H1 (cell line): ENCODE results near the gene BRCA2. TPM values are rescaled to one million over a fixed set of nuclear protein-coding genes. Genes with fewer than 3 reads are reported as not detected.

Experiments used
- CTCF ChIA-PET: fragments of 300-600 bp; sonication (Branson Sonifier 250); formaldehyde crosslinking; loops from one replicate; lab custom pipeline; 2021; ENCODE audit not compliant: partially characterized antibody; lab: Charles Lee
- POLR2A ChIA-PET: fragments of 300-600 bp; sonication (Branson Sonifier 250); formaldehyde crosslinking; loops from one replicate; lab custom pipeline; 2021; ENCODE audit warnings: inconsistent platforms; ENCODE audit not compliant: partially characterized antibody; lab: Charles Lee
- DNase-seq, 2 experiments: peaks; one replicate each; pipeline versions ENCODE4 v3.0.0 to v3.0.0-alpha.2; 2010 to 2022; ENCODE audit warnings: low spot score in 2 of 2, low read depth in 1 of 2, mixed read lengths in 1 of 2
- FAIRE-seq: peaks from 2 replicates; lab custom pipeline; 2011; peaks lifted over from hg19 to GRCh38; lab: Jason Lieb, UNC
- H2AFZ ChIP-seq: 2 replicates; pipeline ENCODE4 v1.8.1; 2012; ENCODE audit warnings: low read length, inconsistent platforms
- H2AK5ac ChIP-seq: 2 replicates; pipeline ENCODE4 v1.6.1; 2013; ENCODE audit warnings: low read depth, low read length
- H2BK120ac ChIP-seq: replicated peaks from 2 replicates; pipeline ENCODE3; 2013; ENCODE audit warnings: low read depth, low read length, inconsistent platforms
- H2BK12ac ChIP-seq: 2 replicates; pipeline ENCODE4 v1.6.1; 2013; ENCODE audit warnings: low read depth, low read length
- H2BK15ac ChIP-seq: 2 replicates; pipeline ENCODE4 v1.6.1; 2013; ENCODE audit warnings: low read length
- H2BK20ac ChIP-seq: 2 replicates; pipeline ENCODE4 v1.6.1; 2013; ENCODE audit warnings: low read length
- H2BK5ac ChIP-seq: 2 replicates; pipeline ENCODE4 v1.6.1; 2013; ENCODE audit warnings: low read depth, low read length
- H3K14ac ChIP-seq: 2 replicates; pipeline ENCODE4 v1.6.1; 2013; ENCODE audit warnings: inconsistent platforms; ENCODE audit not compliant: insufficient read length
- H3K18ac ChIP-seq: 2 replicates; pipeline ENCODE4 v1.6.1; 2013; ENCODE audit warnings: low read length; ENCODE audit errors: extremely low read depth
- H3K23ac ChIP-seq: 2 replicates; pipeline ENCODE4 v1.6.1; 2013; ENCODE audit warnings: inconsistent platforms; ENCODE audit not compliant: insufficient read length
- H3K23me2 ChIP-seq: 2 replicates; pipeline ENCODE4 v1.6.1; 2013; ENCODE audit warnings: low read depth, low read length
- H3K27ac ChIP-seq: 2 replicates; pipeline ENCODE4 v1.6.1; 2011; ENCODE audit warnings: low read depth, low read length, inconsistent platforms
- H3K27me3 ChIP-seq, 4 experiments: replicated peaks in 1 of 4; 1 replicate in 1 of 4; 2 replicates in 3 of 4; pipeline versions ENCODE4 v1.6.1 to v1.8.1; 2011 to 2013; ENCODE audit warnings: low read length in 3 of 4, mild to moderate bottlenecking in 3 of 4, inconsistent platforms in 2 of 4, mixed read lengths in 2 of 4, moderate library complexity in 1 of 4; ENCODE audit not compliant: control insufficient read depth in 3 of 4, insufficient read depth in 3 of 4; ENCODE audit errors: extremely low read depth in 1 of 4
- H3K36me3 ChIP-seq, 4 experiments: 2 replicates each; pipeline versions ENCODE4 v1.6.1 to v1.8.1; 2011 to 2013; ENCODE audit warnings: mild to moderate bottlenecking in 4 of 4, low read length in 3 of 4, moderate library complexity in 2 of 4, control low read depth in 1 of 4, inconsistent platforms in 1 of 4; ENCODE audit not compliant: insufficient read depth in 4 of 4, control insufficient read depth in 2 of 4
- H3K4ac ChIP-seq: replicated peaks from 2 replicates; pipeline ENCODE3; 2013; ENCODE audit warnings: low read length, low read depth, mixed read lengths, inconsistent platforms; ENCODE audit not compliant: insufficient read length
- H3K4me1 ChIP-seq, 4 experiments: replicated peaks in 1 of 4; 1 replicate in 1 of 4; 2 replicates in 3 of 4; pipeline versions ENCODE4 v1.6.1 to v1.8.1; 2011 to 2013; ENCODE audit warnings: low read length in 3 of 4, inconsistent platforms in 2 of 4, mixed read lengths in 1 of 4; ENCODE audit not compliant: insufficient read depth in 4 of 4, control insufficient read depth in 3 of 4
- H3K4me2 ChIP-seq, 2 experiments: 2 replicates each; pipeline versions ENCODE4 v1.6.1 to v1.8.1; 2011 to 2013; ENCODE audit warnings: low read depth in 2 of 2, low read length in 2 of 2, control low read depth in 1 of 2, inconsistent platforms in 1 of 2, mild to moderate bottlenecking in 1 of 2; ENCODE audit not compliant: insufficient read depth in 1 of 2
- H3K4me3 ChIP-seq, 4 experiments: fragments of 200-600, 300-600 bp in 1 of 4; sonication (generic), shearing (Covaris generic), sonication (Bioruptor Twin) in 1 of 4; 2 replicates each; pipeline versions ENCODE4 v1.5.1 to v1.8.1; 2011 to 2016; ENCODE audit warnings: low read length in 4 of 4, low read depth in 3 of 4, control low read depth in 2 of 4, inconsistent platforms in 2 of 4, mild to moderate bottlenecking in 2 of 4, mixed read lengths in 1 of 4, moderate library complexity in 1 of 4; ENCODE audit not compliant: insufficient read depth in 2 of 4; ENCODE audit errors: extremely low read depth in 1 of 4
- H3K56ac ChIP-seq: replicated peaks from 2 replicates; pipeline ENCODE3; 2013; ENCODE audit warnings: low read depth, mild to moderate bottlenecking, mixed read lengths, low read length, inconsistent platforms; ENCODE audit not compliant: insufficient read length
- H3K79me1 ChIP-seq: 2 replicates; pipeline ENCODE4 v1.6.1; 2013; ENCODE audit warnings: low read depth, low read length, control low read depth
- H3K79me2 ChIP-seq, 2 experiments: 2 replicates each; pipeline versions ENCODE4 v1.6.1 to v1.8.1; 2012 to 2013; ENCODE audit warnings: low read length in 2 of 2, mild to moderate bottlenecking in 2 of 2, inconsistent platforms in 1 of 2; ENCODE audit not compliant: insufficient read depth in 2 of 2, control insufficient read depth in 1 of 2
- H3K9ac ChIP-seq, 4 experiments: replicated peaks in 1 of 4; 1 replicate in 1 of 4; 2 replicates in 3 of 4; pipeline versions ENCODE4 v1.6.1 to v1.8.1; 2011 to 2013; ENCODE audit warnings: low read depth in 3 of 4, low read length in 3 of 4, control low read depth in 2 of 4, mild to moderate bottlenecking in 2 of 4, moderate library complexity in 2 of 4, inconsistent platforms in 1 of 4; ENCODE audit errors: extremely low read depth in 1 of 4
- H3K9me3 ChIP-seq, 2 experiments: 2 replicates each; pipeline versions ENCODE4 v1.6.1 to v1.8.1; 2012 to 2013; ENCODE audit warnings: mild to moderate bottlenecking in 2 of 2, moderate library complexity in 2 of 2, control low read depth in 1 of 2, inconsistent platforms in 1 of 2, low read depth in 1 of 2, low read length in 1 of 2, mixed read lengths in 1 of 2; ENCODE audit not compliant: insufficient read depth in 2 of 2
- H4K20me1 ChIP-seq, 2 experiments: replicated peaks in 1 of 2; 2 replicates each; pipeline versions ENCODE3 to v1.8.1; 2011 to 2013; ENCODE audit warnings: inconsistent platforms in 2 of 2, low read length in 2 of 2, mild to moderate bottlenecking in 1 of 2; ENCODE audit not compliant: insufficient read depth in 2 of 2, control insufficient read depth in 1 of 2
- H4K5ac ChIP-seq: 2 replicates; pipeline ENCODE4 v1.6.1; 2013; ENCODE audit warnings: low read length, low read depth, mixed read lengths, inconsistent platforms; ENCODE audit not compliant: insufficient read length
- H4K8ac ChIP-seq: 2 replicates; pipeline ENCODE4 v1.8.0; 2013; ENCODE audit warnings: mild to moderate bottlenecking, moderate library complexity, low read length, inconsistent platforms; ENCODE audit not compliant: insufficient read depth; ENCODE audit errors: extremely low read depth
- H4K91ac ChIP-seq: replicated peaks from 2 replicates; pipeline ENCODE3; 2013; ENCODE audit warnings: low read length, mixed read lengths, inconsistent platforms; ENCODE audit not compliant: insufficient read length
- BCL11A ChIP-seq, 2 experiments: IDR thresholded peaks; one replicate each; pipeline ENCODE4 v1.6.1; 2011; ENCODE audit warnings: low read depth in 2 of 2, low read length in 2 of 2, mild to moderate bottlenecking in 2 of 2
- CBX8 ChIP-seq: fragments of 300-800, 300-1000 bp; sonication (generic); IDR thresholded peaks from 2 replicates; pipeline ENCODE4 v1.7.1; 2016; ENCODE audit warnings: low read depth, low read length, borderline replicate concordance
- EGR1 ChIP-seq: IDR thresholded peaks from 2 replicates; pipeline ENCODE4 v1.6.1; 2011; ENCODE audit warnings: low read depth, low read length, borderline replicate concordance
- GTF2F1 ChIP-seq: IDR thresholded peaks from 2 replicates; pipeline ENCODE4 v1.6.1; 2012; ENCODE audit warnings: low read depth, low read length, improper control_type of control experiment, borderline replicate concordance
- PHF8 ChIP-seq: fragments of 200-600 bp; sonication (generic); conservative IDR thresholded peaks from 2 replicates; pipeline ENCODE4 v1.7.1; 2012; ENCODE audit warnings: low read depth, mild to moderate bottlenecking, inconsistent platforms, low read length, moderate library complexity
- RFX5 ChIP-seq: IDR thresholded peaks from 2 replicates; pipeline ENCODE4 v1.6.1; 2011; ENCODE audit warnings: low read depth, low read length, improper control_type of control experiment, borderline replicate concordance
- SUZ12 ChIP-seq: fragments of 200-600 bp; sonication (generic); IDR thresholded peaks from 2 replicates; pipeline ENCODE4 v1.6.1; 2012; ENCODE audit warnings: mild to moderate bottlenecking, inconsistent platforms, low read length, moderate library complexity, mixed read lengths
- polyA plus RNA-seq, 7 experiments: library from polyadenylated mRNA; depleted of rRNA in 3 of 7; stranded (reverse) in 5 of 7; unstranded in 2 of 7; fragments of >200 nt in 5 of 7; fragments of 200-250 nt in 2 of 7; gene quantifications; 1 replicate in 5 of 7; 2 replicates in 1 of 7; 4 replicates in 1 of 7; pipeline versions ENCODE4 v1.2.1 to v1.2.3, GENCODE V29; 2011 to 2013; ENCODE audit warnings: missing spikeins in 2 of 7, mixed read lengths in 2 of 7
- total RNA-seq: library from RNA; stranded (reverse); fragmentation: NEBNext Ultra II Directional; extraction: Animal tissue kit (Norgen Biotek cat#: 25700); gene quantifications from 2 replicates; pipeline ENCODE4 v1.2.1, GENCODE V29; 2021
- TF ChIP-seq, protein P1 (sequence below): IDR thresholded peaks from 2 replicates; pipeline ENCODE4 v1.6.1; 2011; ENCODE audit warnings: low read length, improper control_type of control experiment

Gene BRCA2
- total and polyA plus RNA-seq, 2 of the 8 experiments (the other 6 are each of a cell fraction or from before 2014, with no cell fraction given) = 4.2 to 24.9 TPM

DNA sequence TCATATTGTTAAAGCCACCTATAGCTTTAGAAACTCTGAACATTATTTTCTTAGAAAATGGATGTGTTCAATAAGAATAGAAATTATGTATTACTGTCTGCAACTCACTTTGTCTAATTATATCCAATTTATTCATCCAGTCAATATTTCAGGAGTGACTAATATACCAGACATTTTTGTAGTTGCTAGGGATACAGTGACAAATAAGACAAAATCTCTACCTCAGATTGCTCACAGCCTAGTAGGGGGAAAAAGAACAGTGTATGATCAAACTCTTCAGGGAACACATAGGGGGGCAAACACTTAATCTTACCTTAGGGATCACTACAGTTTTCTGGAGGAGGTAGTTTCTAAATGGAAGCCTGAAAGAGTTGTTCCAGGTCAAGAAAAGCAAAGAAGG lies 8.6 kb downstream of the BRCA2 start:
- H2BK5ac ChIP-seq = no peak overlapping the region
- no peak overlapping the region for H2BK12ac ChIP-seq
- H3K27ac ChIP-seq = no peak overlapping the region
- no peak overlapping the region for H3K23ac ChIP-seq
- no peak overlapping the region for H2BK15ac ChIP-seq
- no peaks in the 10 kb centered on the region for H3K79me2 ChIP-seq
- no peak overlapping the region for H3K4ac ChIP-seq
- H2AK5ac ChIP-seq = no peak overlapping the region
- H3K4me3 ChIP-seq = no peak overlapping the region
- H3K56ac ChIP-seq = no peak overlapping the region
- H3K4me2 ChIP-seq = no peak overlapping the region
- H2AFZ ChIP-seq = no peak overlapping the region
- no peaks in the 10 kb centered on the region for H3K4me1 ChIP-seq
- POLR2A ChIA-PET = interaction anchor here (1.6 to 2.4 kb wide), 2 partner anchors 8 to 9 kb away, joined by 4 to 8 read pairs; partner anchors contain the start of genes BRCA2 and ZAR1L
- H2BK120ac ChIP-seq = no peak overlapping the region
- H3K9me3 ChIP-seq = no peaks in the 10 kb centered on the region
- FAIRE-seq (no peak), DNase-seq (no peak)
- no peak overlapping the region for H3K9ac ChIP-seq
- H3K27me3 ChIP-seq = no peaks in the 10 kb centered on the region
- H3K18ac ChIP-seq = no peak overlapping the region
- H3K23me2 ChIP-seq = no peaks in the 10 kb centered on the region
- H3K36me3 ChIP-seq = peaks cover 0 to 35% (median 12%) of the 10 kb centered on the region in 4 experiments; a peak in 4 of 8 replicates
- H3K79me1 ChIP-seq = no peaks in the 10 kb centered on the region
- no peak overlapping the region for H2BK20ac ChIP-seq
- H3K14ac ChIP-seq = no peak overlapping the region
- CTCF ChIA-PET = interaction anchor here (1.1 kb wide), 1 partner anchor 11 kb away, joined by 3 read pairs; no protein-coding TSS in a partner anchor
- no peaks in the 10 kb centered on the region for H4K20me1 ChIP-seq
- no peak overlapping the region for H4K91ac ChIP-seq
- no peak overlapping the region for H4K5ac ChIP-seq
- TF ChIP-seq CBX8 = no peak
- TF ChIP-seq PHF8 = no peak
- TF ChIP-seq, protein P1, sequence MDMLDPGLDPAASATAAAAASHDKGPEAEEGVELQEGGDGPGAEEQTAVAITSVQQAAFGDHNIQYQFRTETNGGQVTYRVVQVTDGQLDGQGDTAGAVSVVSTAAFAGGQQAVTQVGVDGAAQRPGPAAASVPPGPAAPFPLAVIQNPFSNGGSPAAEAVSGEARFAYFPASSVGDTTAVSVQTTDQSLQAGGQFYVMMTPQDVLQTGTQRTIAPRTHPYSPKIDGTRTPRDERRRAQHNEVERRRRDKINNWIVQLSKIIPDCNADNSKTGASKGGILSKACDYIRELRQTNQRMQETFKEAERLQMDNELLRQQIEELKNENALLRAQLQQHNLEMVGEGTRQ = no peak
- TF ChIP-seq BCL11A (IDR thresholded peaks at IDR 0.05; ENCODE audit: low read depth in 2 of 2, low read length in 2 of 2) = no peak
- no peak for TF ChIP-seq GTF2F1
- no peak for TF ChIP-seq SUZ12
- TF ChIP-seq EGR1 = no peak
- no peak for TF ChIP-seq RFX5
- no peak overlapping the region for H4K8ac ChIP-seq
